GM19035 (cell line): Measurements from ENCODE around the gene TAF4.

ENCODE experiments used
- ATAC-seq: cut with Tn5 transposase; IDR thresholded peaks from one replicate; pipeline ENCODE4 v1.9.1; 2021; ENCODE audit not compliant: unreplicated experiment

The TAF4 gene

DNA sequence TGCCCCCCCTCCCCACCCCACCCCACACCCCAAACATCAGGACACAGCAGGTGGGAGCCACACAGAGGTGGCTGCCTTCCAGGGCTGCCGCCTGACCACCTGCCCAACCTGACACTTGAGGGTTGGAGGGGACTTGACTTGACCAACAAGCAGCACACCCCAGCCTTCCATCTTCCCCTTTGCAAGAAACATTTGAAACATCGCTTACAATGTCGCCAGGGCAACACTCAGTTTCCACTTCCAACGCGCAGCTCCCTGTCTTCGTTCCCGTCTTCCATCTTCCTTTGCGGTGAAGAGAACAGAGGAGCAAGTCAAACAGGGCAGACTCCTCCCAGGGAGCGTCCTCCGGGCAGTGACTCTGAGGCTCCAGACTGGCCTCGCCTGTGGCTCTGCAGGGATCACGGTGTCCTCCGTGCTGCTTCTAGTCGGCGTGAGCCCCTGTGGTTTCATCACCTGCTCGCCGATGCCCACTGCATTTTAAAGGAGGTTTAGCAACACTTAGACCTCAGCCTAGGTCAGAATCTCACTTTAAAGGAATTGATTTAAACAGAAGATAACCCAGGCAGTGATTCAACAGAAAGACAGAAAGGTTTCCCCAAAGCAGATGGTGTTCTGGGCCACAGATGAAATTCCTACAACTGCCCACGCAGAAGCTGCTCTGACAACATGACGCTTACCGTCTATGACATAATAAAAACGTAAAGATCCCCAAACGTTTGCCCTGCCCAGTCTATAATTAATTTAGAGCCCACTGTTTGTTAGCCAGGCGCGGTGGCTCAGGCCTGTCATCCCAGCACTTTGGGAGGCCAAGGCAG, 130.8 kb downstream of the TAF4 start:
- no peak for ATAC-seq

DNA sequence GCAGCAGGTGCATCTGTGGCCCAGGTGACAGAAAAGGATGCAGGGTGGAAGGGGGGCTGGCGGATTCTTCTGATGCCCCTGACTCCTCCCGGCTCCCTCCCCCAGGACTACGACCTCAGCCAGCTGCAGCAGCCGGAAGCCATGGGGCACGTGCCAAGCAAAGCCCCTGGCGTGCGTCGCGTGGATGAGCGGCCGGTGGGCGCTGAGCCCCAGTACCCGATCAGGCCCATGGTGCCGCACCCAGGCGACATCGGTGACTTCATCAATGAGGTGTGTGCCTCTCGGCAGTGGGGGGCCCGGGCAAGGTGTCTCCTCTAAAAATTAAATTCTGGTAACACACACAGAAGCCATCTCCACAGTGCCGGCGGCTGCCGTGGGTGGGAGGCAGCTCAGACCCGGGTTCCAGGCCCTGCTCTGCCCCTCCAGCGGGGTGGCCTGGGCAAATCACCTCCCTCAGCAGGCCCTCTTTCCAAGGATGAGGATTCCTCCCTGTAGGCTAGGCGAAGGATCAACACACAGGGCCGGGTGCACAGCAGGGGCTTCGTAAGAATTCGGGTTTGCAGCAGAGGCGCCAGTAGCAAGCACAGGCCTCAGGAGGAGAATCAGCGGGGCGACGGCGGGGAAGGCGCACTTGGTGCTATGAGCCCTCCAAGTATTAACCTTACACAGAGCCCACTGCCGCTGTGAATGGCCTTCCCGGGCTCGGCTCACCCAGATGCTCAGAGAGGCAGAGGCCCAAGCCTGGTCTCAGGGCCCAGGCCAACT, 131.5 kb downstream of the TAF4 start:
- no peak for ATAC-seq

DNA sequence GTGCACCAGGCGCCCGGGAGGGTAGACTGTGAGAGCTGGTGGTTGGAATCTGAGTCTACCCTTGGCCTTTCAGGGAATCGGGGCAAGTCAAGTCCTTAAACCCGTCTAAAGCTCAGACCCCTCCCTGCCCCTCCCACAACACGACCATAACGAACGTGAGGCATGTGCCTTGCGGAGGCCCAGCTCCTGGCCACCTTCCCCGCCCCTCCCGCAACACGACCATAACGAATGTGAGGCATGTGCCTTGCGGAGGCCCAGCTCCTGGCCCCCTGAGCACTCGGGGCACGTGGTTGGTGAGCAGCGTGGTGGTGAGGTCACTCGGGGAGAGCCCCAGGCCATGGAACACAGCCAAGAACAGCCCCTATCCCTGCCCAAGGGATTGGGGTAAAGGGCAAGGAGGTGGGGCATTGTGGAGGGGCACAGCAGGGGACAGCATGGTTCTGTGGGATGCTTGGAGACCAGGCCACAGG, 132.2 kb downstream of the TAF4 start:
- no peak for ATAC-seq

GRCh38 chr20:61932711-61933480, 132.8 kb downstream of the TAF4 start:
- no peak for ATAC-seq

DNA sequence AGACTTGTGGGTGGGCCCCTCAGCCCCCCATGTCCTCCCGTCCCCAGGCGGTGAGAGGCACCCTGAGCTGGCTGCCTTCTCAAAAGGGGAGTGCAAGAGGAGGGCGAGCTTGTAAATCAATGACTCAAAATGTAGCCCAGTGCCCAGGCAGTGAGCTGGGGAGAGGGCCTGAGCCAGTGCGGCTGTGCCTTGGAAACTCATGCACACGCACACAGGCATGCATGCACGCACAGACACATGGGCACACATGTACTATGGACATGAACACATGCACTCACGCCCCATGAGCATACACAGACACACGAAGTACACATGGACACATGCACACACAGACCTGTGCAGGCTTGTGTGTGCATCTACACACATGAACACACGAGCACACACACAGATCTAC, 133.5 kb downstream of the TAF4 start:
- ATAC-seq, result no peak

GRCh38 chr20:61931476-61932198, 134.0 kb downstream of the TAF4 start:
- no peak for ATAC-seq

DNA sequence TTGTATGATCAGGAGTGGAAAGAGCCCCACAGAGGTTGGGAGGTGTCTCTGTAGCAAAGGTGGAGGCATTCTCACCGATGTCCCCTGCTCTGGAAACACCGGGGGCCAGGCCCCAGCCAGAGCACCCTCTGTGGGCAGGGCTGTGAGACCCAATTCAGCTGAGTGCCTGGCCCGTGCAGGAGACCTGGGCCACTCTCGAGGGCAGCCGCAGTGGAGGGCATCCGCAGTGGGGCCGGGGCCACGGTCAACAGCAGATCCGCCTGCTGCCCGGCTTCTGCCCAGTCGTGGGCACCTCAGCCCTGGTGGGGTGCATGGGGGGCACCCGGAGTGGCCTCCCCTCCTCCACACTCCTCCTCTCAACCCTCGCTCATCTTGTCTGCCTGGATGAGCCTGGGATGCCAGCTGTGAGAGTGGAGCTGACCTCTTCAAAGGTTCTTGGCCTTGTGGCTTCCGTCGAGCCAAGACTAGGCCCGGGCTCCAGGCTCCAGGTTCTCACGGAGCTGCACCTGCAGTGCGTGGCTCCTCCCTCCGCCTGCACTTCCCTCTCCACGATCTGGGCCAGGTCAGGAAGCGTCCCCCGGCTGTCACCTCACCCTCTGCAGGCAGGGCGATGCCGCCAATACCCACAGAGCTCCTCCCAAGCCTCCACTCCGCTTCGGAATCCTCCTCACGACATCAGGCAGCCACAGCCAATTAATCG, 134.8 kb downstream of the TAF4 start:
- no peak for ATAC-seq

GRCh38 chr20:61929971-61930666, 135.6 kb downstream of the TAF4 start:
- ATAC-seq, result no peak

DNA sequence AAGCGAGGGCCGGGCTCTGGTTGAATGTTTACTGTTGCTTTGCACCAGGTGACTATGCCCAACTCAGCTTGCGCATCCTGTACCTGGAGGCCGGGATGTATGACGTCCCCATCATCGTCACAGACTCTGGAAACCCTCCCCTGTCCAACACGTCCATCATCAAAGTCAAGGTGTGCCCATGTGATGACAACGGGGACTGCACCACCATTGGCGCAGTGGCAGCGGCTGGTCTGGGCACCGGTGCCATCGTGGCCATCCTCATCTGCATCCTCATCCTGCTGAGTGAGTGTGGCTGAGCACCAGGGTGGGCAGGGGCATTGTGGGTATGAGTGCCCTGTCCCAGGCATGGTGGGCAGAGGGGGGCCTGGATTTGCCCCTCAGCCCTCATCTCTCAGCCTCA, 136.1 kb downstream of the TAF4 start:
- ATAC-seq, result no peak

GRCh38 chr20:61927826-61928541, 137.7 kb downstream of the TAF4 start:
- no peak for ATAC-seq

- no peak for ATAC-seq
Observed at GRCh38 chr20:61927193-61927825, 138.4 kb downstream of the TAF4 start.

GRCh38 chr20:61926796-61927192, 138.9 kb downstream of the TAF4 start:
- ATAC-seq, result no peak

DNA sequence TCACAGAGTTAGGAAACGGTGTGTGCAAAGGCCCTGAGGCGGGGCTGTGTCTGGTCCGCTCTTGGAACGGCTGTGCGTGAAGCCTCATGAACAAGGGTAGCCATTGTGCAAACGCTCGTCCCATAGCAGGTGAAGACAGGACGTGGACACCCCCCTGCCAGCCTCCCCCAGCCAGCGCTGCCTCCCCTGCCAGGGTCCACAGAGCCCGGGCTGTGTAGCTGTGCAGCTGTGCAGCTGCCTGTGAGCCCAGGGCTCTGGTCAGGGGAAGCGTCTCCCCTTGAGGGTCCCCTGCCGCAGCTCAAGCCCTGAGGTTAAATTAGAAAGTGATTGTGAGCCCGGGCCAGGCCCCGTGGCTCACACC, 139.4 kb downstream of the TAF4 start:
- no peak for ATAC-seq

DNA sequence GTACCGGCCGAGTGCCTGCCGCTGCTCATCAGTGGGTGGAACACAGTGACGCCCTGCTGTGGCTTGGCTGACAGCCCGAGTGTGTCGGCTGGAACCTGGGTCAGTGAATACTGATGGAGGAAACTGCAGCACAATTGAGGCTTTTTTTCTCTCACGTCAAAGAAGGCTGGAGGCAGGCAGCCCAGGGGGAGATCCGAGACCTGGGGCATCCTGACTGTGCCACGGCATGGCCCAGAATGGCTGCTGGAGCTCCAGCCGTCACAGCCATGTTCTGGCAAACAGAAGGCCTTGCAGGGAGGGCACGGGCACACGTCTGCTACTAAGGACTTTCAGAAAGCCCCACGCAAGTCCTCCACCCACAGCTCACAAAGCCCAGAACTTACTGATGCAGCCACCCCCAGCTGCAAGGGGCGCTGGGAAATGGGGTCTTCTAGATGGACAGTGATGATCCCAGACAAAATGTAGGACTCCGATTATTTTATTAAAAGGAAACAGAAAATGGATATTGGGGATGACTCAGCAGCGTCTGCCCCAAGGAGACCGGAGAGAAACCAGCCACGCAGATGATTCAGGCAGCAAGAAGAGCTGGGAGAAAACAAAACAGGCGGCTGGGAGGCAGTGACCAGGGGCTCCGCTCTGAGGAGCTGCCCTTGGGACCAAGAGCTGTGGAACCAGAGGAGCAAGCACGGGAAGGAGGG, 140.0 kb downstream of the TAF4 start:
- ATAC-seq, result no peak

- no peak for ATAC-seq
Observed at GRCh38 chr20:61924858-61925554, 140.7 kb downstream of the TAF4 start.
